NCI-H2227 (cell line): ENCODE data around the gene PAPOLA.

Source experiments
- DNase-seq: peaks from one replicate; lab custom pipeline; 2025; ENCODE audit not compliant: unreplicated experiment; lab: John Stamatoyannopoulos, UW

PAPOLA gene

DNA sequence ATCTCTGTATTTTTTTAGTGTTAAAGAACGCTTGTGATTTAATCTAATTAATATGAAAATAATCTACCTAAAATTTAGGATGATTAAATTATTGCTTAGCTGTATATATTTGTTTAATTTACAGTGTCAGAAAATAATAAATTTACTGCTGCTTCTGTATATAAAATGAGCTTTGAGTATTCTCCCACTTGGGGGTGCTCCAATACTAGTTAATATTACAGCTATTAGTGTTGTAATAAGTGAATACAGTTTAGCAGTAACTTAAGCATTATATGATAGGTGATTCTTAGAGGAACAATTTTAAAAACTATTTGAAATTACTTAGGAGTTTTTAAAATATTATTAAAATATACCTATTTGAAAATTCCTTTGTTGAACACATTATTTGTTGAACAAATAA is 62.2 kb downstream of the PAPOLA start:
- DNase-seq = no peak

- no peak for DNase-seq
These were observed 63.6 kb downstream of the PAPOLA start for GRCh38 chr14:96565811-96566210.

GRCh38 chr14:96567289-96567899 is 65.2 kb downstream of the PAPOLA start:
- DNase-seq = peak; percentile 52

DNA sequence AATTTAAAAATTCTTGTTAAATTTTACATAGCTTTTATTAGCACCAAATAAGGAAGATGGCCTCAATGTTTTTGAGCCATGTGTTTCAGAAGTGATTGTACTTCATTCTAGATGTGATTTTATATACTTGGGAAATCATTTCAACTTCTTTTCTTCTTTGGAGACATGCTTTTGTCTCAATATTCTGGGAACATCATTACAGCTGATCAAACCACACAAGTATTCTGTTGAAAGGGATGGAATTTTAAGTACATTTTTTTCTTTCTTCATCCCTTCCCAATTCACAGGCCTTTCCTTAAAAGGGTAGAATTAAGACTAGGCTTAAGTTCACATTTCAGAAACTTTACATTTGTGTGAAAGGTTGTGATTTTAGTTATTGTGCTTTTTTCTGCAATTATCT is 66.4 kb downstream of the PAPOLA start:
- DNase-seq = no peak

GRCh38 chr14:96571311-96571710 is 69.1 kb downstream of the PAPOLA start:
- DNase-seq = no peak

GRCh38 chr14:96573473-96574100 is 71.4 kb downstream of the PAPOLA start:
- DNase-seq = no peak

DNA sequence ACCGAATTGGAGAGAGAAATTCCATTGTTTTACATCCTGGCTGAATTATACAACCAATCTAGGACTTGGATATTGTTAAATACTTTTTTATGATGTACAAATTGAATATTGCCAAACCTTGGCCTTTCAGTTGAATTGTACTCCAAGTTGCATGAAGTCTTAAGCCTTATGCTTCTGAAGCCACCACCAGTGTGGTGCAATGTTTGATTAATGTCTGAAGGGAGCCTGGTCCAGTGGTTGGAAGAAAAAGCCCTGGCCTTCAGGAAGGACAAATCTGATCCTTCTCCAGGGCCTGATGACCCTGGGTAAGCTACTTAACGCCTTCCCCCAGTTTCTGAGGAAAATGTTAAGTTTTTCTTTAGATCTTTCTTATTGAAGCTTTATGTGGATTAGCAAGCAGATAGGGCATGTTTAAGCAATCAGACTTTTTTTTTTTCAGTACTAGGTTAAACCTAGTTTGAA is 72.0 kb downstream of the PAPOLA start:
- DNase-seq = no peak

- DNase-seq = no peak
These were observed 72.8 kb downstream of the PAPOLA start for GRCh38 chr14:96574633-96575632.

DNA sequence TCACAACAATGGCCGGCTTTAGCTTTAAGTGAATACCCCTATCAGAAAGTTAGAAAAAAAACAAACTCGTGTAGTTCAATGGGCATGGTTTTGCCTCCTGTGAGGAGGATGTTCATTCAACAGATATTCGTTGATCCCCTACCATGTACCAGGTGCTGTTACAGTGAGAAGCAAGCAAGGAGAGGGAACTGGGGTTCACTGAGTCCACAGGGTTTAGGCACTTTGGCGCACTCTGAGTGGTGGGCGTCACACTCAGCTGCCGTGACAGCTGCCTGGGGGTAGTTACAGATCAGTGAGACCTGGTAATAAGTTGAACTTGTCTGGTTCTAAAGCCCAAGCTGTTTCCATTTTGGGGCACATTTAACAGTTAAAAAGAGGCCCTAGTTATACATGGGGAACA is 74.2 kb downstream of the PAPOLA start:
- DNase-seq = no peak

DNA sequence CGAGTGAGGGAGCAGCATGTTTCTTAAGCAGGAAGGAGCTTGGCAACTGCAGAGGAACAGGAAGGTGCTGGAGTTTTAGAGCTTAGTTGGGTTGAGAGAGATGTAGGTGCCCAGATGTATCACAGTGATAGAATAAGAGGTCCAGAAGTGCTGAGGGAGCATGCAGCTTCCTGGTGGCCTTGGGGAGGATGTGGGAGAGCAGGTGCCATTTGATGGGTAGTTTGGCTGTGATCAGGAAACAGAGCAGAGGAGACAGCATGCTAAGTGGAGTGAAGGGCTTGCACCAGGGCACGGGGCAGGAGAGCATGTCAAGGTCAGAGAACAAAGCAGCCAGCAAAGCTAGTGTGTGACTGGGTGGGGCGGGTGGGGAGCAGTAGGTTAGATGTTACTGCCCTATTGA is 74.8 kb downstream of the PAPOLA start:
- DNase-seq = no peak

- no peak for DNase-seq
These were observed 76.4 kb downstream of the PAPOLA start for GRCh38 chr14:96578619-96579018.

GRCh38 chr14:96579358-96579757 is 77.2 kb downstream of the PAPOLA start:
- DNase-seq = no peak

- DNase-seq = no peak
These were observed 77.7 kb downstream of the PAPOLA start for GRCh38 chr14:96579855-96580254.

DNA sequence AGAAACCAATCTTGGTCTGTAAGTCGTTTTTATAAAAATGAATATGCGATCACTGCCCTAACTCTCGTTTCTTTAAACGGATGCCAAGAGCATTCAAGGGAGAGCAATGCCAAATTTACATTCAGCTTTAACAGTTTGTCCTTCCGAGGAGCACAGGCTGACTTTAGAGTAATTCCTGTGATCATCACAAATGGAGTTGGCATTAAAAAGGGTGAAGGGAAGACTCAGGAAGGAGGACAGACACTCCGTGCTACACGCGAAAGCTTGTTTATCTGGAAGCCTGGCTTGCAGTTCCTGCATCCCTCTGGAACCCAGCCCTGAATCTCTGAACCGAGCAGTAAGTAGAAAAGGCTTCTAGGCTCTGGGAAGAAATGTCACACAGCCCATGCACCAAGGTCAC is 78.4 kb downstream of the PAPOLA start:
- no peak for DNase-seq

DNA sequence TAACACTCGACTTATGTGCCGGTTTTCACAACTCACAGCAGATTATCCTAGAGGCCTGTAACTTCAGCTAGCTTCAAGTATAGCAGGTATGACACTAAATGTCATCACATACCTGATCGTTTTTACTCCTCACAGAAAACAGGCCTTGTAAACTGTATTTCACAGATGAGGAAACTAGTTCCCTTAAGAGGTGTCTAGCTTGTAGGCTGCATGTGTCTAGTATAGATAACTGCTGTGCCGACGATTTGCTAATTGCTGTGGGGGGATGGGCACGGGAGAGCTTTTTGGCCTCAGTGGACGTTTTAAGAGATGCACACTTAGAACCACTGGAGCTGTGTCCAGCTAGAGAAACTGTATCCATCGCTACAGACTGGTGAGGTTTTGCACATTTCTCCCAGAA is 78.8 kb downstream of the PAPOLA start:
- no peak for DNase-seq

GRCh38 chr14:96581902-96582301 is 79.7 kb downstream of the PAPOLA start:
- DNase-seq = no peak

GRCh38 chr14:96582411-96582961 is 80.3 kb downstream of the PAPOLA start:
- no peak for DNase-seq

DNA sequence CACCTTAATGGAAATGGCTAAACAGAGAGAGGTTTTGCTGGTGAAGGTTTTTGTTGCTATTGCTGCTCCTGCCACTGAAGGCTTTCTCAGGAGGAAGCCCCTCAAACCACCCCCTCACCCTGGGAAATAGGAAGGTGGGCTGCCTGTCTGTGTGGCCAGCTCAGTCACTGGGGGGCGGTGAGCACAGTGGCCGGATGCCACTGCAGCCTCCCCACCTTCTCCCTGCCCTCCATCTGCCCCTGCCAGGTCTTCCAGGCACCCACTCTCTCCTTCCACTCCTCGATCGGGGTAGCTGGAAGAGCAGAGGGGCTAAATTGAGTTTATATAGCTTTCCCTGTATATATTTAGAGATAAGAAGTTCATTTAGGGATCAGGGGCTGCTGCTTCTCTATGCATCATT is 80.8 kb downstream of the PAPOLA start:
- DNase-seq = no peak

DNA sequence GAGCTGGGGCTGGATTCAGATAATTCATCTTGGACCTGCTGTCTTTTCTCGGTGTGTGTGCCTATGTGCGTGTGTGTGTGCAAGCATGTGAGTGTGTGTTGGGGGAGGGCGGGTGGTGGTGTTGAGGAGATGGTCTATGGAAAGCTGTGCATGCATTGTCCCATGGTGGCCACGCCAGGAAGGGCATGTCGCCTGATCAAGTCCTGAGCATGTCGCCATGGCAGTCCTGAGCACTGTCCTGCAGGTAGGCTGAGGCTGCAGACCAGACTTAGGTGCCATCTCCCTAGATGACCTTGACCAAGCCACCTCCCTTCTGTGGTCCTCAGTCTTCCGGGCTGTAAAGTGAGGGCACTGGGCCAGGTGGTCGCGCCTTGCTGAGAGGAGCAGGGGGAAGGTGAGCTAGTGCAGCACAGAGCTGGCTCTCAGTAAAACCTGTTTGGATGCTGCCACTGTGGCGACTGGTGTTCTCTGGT is 81.4 kb downstream of the PAPOLA start:
- DNase-seq = no peak

GRCh38 chr14:96584199-96584906 is 82.2 kb downstream of the PAPOLA start:
- peak; percentile 85 for DNase-seq
